Fibroblast of skin of back (primary cell): Measurements from ENCODE around the gene DACH1.

Experiments
- DNase-seq: peaks from one replicate; pipeline ENCODE4 v3.0.0-alpha.2; 2013

DACH1 gene

DNA sequence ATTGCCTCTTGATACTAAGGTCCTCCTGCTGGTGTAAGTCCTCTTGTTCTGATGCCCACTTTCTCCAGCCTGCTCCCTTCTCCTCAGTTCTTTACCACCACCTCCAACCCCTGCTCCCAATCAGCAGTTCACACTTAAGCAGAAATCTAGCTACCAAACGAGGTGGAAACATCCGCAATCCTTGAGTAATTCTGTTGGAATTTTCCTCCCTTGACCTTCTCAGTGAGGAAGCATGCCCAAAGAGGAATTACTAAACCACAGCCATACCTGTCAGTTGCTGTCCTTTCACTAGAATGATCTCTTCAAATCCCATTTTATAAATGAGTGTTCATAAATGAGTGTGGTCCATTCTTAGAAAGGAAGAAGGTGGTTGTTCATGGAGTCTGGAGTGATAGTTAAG lies 289.9 kb downstream of the DACH1 start:
- DNase-seq, result no peak

DNA sequence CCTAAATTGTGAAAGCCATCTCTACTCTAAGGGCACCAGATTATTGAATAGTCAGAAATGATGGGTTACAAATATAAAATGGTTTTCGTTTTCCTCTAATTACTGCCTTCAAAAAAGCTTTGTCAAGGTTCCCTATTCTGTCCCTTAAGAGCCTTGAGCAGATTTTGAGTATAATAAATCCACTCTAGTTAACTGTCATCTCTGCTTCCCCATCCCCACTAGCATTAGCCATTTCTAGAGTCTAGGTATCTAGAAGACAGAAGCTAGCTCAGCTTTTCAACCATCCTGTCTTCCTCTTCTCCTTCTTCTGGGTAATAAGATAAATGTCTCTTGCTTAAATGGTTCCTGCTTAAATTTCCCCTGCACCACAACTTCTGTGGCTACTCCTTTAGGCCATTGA lies 290.4 kb downstream of the DACH1 start:
- no peak for DNase-seq

DNA sequence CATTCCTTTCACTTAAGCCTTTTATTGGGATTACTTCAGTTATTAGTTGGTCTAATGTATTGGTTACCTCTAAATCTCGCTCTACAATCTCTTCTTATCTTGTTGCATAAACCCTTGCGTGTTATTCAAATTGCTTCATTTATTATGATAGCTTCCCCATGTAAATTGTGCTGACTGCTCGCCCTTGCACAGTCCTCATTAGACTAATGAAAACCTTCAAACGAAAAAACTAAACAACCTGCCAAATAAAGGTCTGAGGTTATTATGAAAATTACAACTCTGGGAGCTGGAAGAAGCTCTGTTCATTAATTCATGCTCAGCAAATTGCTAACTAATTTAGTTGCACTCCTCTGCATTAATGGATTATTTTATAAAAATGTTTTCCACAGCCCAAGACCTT lies 320.1 kb downstream of the DACH1 start:
- no peak for DNase-seq

DNA sequence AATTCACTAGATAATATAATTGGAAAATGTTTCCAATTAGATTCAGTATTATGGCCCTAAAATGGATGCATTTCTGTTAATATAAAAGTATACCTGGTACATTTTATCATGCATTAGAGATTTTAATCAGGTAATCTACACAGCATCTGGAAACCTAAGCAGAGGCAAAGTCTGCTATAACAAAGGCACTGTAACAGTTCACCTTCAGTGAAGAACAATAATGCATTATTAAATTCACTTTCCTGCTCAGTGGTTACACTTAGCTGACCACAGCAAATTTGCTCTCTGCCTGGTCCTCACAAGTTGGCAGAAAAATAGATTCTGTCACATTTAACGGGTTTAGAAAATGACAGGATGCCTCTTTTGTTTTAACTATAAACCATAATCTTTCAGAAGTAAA lies 326.9 kb downstream of the DACH1 start:
- no peak for DNase-seq

DNA sequence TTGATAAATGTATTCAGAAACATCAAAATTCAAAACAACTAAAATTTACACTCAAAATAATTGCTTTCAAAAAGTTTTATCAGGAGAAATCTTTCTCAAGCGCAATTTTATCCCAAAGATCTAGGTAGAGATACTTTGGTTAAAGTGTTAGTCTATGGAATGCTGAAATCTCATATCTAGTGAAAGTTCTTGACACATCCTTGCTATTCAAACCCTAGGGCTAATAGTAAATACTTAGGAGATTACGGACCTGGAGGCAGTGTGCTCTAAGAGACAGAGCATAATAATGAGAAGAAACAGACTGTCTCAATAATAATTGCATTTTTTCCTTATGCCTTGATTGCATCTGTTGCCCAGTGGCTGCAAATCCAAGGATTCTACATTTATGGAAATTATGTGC lies 330.8 kb downstream of the DACH1 start:
- DNase-seq, result no peak

DNA sequence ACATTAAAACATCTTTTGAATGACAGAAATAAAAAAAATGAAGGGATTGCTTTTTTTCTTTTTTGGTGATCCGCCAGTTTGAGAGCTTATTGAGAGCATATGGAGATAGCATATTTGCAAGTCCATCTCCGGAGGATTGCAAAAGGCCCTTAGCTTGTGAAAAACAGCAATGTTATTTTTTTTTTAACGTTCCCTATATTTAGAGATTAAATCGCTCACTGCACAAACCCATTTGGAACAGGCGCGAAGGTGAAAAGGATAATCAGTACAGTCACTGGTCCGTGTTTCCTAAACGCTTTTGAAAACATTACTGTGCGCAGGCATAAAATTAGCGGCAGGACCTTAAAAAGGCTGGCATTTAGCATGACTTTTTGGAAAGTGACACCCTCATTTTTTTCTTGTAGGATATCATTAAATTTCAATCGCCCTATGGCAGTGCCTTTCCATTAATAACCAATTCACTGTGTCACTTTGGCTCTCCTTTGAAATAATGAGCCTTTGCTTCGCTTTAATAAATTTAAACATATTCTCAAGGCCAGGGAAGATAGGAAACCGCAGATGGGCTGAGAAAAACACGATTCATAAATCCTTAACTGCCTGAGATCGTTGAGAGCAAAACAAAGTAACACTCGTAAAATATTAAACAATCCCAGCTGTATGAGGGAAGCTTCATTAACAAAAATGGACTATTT lies 342.2 kb downstream of the DACH1 start:
- DNase-seq, result no peak

DNA sequence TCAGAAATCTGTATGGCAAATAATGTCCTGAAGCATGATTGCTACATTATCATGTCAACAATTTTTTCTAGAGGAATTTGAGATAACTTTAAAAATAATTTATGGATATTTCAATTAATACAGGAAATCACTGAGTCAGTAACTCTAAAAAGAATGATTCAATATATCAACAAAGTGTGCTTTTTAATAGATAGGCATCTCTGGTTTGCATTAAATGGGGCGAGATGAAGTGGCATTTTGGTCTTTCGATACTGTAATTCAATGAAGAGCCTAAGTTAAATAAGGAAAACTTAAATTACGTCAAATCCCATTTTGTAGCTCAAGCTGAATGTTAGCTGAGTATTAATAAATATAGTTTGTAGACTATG lies 342.8 kb downstream of the DACH1 start:
- DNase-seq, result no peak

DNA sequence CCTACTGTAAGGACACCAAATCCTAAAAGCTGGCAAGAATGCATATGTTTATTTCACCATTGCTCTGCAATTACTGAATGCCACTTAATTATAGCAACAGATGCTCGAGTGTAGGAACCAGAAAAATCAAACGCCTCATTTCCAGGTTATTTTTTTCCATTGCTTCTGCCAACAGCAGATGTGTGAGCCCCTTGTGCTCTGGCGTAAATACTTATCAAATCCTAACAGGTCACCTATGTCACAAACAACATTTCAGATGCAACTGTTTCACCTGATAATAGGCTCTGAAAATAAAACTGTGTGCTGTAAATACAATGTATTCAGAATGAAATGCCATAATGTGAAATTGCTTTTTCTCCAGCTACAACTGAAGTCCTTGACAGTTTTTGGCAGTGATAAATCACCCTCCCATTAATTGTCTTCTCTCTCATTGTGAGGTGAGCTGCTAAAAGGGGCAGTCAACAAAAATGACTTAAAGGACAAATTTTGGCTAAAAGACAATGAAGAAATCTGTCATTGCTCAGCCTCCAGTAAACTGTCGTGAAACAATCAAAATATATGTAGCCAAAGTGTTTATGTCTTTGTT lies 344.0 kb downstream of the DACH1 start:
- no peak for DNase-seq

DNA sequence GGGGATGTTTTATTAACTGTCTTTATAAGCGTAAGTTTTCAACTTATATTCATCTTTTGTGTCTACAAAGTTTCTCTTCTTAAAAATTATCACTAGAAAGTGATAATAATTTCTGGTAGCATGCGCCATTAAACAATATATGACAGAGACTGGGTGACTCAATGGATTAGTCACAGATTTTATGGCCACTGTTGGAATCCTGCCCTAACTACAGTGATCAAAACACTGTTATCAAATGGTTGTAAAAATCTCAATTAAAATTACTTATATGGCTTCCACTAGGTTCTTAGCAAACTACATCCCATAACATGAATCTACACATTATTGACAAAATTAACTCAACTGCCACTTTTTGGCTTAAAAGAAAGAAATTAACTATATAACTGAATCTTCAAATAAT lies 350.0 kb downstream of the DACH1 start:
- DNase-seq, result no peak

DNA sequence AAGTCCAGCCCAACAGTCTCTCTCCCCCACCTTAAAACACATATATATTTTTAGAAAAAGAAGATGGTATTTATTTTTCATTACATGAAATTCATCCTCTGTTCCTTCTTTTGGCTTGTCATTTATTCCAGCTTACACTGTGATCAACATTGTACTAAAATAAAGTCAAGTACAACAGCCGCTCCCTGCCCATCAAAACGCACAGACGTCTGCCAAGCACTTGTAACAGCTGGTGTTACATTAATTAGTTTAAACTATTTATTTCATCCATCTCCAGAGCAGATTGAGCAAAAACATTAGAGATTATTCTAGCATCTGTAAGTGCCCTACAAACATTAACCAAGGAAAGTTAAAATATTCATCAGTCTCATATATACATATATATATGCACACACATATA lies 350.5 kb downstream of the DACH1 start:
- DNase-seq, result no peak

DNA sequence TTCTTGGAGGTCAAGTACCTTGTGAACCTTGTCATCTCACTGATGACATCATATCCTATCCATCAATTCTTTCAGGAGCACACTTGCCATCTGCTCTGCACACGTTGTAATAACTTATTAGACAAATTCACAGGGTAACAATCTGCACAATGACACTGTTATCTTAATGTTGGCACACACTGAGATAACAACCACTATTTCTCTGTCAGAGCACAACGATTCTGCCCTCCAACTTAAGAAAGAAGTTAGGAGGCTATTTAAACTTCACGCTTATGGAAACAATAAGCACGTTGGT lies 351.3 kb downstream of the DACH1 start:
- no peak for DNase-seq

DNA sequence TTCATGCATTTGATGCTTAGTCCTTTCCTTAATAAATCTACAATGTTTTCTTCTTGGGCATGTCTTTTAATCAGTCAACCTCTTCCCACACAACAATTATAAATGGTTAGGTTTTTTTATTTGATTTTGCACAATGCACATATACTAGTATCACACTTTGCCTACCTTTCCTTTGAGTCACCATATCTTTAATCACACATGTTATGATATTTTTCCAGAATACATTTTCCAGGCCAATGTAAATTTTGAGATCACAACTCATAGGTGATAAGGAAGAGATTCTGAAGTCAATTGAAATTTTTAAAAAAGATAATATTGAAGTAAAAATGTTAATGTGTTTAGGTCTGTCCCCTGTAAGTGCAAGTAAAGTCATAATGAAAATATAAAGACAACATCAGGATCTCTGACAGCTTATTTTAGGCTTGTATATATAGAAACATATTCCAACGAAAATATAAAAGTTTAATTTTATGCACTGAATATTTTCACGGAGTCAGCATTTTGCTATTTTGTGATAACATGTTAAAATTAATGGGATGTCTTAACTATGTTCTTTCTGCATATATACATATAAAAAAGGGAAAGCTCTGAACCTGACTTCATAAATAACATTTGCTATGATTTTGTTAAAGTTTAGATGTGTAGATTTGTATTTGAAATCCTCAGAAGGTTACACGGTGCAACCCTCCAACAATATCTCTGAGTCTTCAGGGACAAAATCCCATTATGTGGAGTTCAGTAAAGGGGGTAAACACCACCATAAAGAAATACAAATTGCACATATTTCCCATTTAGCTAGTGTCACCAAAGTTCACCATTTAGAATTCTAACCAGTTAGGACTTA lies 351.9 kb downstream of the DACH1 start:
- DNase-seq, result no peak

DNA sequence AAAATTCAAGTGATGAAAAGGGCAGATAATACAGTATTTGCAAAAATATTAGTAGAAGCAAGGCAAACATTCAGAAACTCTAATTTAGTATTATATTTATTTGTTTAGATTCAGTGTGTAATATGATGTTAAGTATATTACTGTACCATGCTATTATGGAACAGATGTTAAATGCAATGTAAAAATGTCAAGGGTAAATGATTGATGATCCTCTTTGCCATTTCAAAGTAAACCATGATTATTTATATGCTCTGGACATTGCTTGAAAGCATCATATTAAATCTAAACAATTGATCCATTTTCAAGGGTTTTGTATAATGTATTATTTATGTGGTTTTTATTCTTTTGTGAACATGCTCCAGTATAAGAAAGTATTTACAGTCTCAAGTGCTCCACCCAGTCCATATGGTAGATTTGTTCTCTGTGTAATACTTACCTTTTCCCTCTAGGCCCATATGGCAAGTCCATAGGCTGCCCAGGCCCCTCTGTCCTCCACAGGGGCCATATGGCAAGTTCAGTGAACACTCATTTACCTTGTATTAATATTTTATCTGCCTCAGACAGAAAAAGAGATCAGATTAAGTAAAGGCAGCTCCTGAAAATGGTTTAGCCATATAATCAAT lies 353.5 kb downstream of the DACH1 start:
- DNase-seq, result no peak

DNA sequence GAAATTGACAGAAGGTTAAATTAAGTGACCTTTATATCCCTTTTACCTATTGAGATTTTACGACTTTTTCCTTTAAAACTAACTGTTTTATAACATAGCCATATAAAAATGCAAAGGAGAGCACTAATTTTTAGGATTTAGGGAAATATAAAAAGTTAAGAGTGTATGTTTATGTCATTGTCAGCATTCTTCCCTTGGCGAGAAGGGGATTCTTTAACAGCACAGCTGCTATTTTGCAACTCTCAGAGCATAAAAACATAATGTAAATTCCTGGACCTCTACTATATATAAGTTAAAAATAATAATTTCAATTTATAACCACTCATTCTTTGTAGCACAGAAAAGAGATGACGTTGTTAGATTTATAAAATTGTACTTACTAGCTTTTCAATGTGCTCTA lies 363.2 kb downstream of the DACH1 start:
- DNase-seq, result no peak

DNA sequence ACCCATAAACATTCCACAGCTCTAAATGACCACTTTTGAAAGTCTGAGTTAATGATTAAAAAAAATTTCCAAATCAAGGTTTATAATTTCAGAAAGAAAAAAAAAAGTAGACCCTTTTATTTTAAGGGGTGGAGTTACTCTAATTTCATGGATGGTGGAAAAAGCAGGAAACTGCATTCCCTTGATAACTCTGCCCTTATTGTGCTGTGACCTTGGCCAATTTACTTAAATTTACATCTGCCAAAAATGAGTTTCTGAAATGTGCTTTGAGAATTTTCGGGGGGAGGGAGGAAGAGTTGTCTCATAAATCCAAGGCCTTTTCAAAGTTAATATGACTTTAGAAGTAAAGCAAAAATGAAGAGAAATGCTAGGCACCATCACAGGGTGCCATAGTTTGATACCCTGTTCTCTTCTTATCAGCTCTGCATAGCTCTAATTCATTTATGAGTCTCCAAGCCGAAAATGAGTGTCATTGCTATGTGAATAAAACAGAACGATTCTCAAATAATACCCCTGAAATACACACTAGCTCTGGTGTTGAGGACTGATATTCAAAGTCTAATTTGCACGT lies 367.0 kb downstream of the DACH1 start:
- DNase-seq, result no peak

DNA sequence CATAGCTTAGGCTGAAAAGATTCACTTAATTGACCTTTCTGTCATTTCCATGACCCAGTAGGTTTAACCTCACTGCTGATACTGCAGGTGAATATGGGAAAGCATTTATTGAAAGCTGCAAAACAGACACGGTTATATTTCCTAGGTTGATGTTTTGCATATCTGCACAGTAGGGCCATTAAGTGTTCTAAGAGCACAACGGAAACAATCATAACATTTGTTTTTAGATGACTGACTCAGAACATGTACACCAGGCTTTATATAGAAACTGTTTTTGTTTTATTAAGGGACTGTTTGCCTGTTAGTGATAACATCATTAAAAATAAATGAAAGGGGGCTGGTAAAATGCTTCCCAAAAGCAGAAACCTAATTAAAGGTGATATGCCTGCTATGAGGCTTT lies 367.8 kb downstream of the DACH1 start:
- no peak for DNase-seq

DNA sequence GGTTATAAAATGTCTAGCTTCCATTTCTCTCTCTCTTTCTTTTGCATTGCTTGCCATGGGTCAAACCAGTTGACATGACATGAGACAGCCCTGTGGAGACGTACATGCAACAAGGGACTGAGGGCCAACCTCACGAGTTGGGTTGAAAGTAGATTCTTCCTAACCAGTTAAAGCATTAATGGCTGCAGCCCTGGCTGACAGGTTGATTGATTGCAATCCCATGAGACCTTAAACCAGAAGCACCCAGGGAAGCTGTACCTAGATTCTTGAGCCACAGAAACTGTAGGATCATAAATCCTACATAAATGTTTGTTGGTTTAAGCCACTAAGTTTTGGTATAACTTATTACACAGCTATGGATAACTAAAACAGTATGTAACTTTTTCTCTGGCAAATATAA lies 373.8 kb downstream of the DACH1 start:
- no peak for DNase-seq

DNA sequence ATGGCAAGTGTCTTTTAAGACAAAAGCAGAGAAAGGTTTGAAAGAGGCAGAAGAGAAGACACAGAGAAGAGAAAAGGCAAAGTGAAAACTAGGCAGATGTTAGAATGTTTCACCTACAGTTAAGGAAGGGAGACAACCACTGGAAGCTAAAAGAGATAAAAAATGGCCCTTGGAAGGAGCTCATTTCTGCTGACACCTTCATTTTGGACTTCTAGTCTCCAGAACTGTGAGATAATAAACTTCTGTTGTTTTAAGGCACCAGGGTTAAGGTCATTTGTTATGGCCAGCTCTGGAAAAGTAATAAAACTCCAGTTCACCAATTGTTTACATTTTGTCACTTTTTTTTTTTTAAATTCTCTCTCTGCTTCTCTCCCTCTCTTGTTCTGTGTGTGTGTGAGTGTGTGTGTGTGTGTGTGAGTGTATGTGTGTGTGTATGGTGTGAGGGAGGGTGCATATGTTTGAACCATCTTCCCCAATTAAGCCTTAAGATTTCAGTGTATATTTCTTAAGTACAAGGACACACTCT lies 374.6 kb downstream of the DACH1 start:
- DNase-seq, result no peak

DNA sequence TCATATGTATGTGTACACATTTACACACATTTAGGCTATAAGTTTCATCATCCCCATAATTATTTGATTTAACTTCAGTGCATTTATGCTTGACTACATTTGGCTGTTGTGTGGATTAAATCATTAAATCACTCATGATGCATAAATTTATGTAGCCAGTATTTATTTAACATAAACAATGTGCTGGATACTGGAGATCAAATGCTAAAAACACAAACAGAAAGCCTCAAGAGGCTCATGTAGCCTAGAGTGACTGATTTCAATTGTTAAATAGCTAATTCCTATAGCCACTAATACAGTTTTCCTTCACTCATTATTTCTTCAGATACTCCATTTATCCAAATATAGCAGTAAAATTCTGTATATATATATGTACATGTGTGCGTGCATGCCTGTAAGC lies 376.0 kb downstream of the DACH1 start:
- no peak for DNase-seq

DNA sequence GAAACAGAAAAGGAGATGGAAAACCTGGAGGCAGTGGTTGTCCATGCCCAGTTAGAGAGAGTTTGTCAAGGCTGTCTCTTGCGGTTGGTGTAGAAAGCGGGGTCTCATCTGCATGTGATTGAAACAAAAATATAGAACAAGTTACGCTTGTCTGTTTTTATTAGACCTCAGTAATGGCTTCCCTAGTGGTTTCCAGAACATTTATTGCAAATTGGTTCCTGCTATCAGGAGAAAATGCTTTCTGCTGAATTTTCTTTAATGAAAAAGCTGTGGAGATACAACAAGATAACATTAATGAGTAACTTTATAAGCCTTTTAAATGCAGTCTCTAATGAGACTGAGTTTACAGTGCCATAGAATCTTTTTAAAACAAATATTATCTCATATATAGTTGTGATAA lies 378.0 kb downstream of the DACH1 start:
- DNase-seq, result no peak

DNA sequence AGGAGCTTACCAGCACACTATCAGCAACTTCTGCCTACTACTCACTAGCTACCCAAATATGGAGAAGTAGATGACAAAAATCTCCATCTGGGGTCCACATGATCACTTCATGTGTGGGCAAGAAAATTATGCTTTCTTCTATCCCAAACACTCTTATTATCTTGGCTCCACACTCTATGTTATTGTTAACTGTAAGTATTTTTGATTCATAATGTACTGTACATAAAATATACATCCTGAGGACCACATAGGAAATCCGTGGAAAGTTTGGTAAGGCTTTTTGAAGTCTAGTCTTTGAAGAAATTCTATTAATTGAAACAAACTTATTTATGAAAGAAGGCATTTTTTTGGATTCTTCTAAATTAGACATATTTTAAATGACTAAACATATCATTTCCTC lies 378.8 kb downstream of the DACH1 start:
- no peak for DNase-seq

DNA sequence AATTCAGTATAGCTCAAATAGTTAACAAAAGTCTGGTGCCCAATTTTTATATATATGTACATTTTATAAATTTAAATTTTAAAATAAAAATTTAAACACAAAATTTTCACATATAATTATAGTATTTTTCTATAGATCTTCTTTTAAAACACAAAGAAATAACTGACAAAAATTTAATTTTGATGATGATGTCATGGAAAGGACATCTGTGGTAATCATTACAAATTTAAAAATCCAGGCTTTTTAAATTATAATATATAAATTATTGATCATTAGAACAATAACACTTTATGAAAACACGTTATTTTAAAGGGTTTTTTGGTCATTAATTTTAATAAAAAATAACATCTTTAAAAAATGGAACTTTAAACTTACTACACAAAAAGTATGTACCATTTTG lies 381.1 kb downstream of the DACH1 start:
- no peak for DNase-seq

DNA sequence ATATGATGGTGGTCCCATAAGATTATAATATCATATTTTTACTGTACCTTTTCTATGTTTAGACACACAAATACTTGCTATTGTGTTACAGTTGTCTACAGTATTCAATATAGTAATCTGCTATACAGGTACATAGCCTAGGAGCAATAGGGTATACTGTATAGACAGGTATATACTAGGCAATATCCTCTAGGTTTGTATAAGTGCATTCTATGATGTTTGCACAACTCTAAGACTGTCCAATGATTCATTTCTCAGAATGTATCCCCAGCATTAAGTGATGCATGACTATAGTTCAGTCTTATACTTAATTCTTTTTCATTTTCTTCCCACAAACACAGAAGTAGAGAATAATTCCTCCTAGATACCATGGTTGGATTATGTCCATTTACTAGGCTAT lies 383.3 kb downstream of the DACH1 start:
- no peak for DNase-seq
